ENCODE results near the gene MITF.
A peak's percentile ranks its signal among the peaks of the same experiment; 100 is the strongest.

MITF gene

DNA sequence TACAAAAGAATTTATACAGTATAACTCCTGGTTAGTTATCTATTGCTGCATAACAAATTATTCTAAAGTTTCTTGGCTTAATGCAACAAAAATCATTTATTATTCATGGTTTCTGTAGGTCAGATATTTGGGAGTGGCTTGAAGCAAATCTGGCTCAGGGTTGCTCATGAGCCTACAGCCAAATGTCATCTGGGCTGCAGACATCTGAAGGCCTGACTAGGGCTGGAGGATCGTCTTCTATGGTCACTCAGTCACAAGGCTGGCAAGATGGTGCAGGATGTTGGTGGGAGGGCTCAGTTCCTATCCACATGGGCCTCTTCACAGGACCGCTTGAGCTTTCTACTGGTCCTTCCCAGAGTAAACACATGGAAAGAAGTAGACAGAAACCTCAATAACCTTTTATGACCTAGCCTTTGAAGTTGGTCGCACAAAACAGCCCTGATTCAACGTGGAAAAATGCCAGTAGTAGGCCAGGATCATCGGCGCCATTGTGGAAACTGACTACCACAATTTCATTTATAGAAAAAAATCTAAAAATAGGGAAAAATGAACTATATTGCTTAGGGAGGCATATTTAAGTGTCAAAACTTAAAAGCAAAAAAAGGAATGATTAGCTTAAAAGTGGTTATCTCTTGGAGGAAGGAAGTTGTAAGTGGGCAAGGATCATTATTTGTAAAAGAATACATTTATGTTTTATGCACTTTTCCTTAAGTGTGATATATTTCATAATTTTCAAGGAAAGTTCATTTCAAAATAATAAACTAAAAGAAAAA is 9.9 kb upstream of the MITF start:
- no peak for DNase-seq (ENCODE audit: low read depth)

DNA sequence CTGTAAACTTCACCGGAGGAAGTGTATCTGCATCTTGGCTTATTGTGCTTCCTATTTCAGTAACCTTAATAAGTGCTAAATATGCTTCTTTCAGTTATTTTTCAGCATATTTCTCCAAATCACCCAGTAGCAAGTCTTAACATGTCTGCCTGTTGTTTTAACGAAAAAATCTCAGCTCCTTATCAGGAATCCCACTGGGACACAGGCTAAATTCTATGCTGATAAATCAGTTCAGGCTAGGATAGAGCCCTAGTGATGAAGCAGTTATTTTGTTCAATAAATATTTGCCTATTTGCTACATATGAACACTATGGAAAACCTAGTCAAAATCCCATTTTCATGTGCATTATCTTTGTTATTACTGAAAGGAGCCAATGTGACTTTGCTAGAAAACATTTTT is 8.2 kb upstream of the MITF start:
- no peak for DNase-seq (ENCODE audit: low read depth)

DNA sequence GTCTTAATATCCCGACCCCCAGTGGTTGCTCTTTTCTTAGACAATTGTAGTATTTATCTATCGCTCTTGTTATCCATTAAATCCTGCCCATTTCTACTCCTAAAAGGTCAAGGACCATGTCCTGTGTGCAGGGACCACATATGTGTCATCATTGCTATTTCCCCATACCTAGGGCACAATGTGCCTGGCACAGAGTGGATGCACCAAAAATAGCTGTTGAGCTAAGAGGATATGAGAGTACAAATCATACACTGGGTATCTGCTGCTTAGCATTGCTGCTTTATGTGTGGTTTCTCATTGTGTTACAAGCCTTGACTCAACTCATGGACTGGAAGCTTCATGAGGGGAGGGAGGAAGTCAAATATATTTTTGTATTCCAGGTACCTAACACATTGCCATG is 3.4 kb upstream of the MITF start:
- no peak for DNase-seq (ENCODE audit: low read depth)

DNA sequence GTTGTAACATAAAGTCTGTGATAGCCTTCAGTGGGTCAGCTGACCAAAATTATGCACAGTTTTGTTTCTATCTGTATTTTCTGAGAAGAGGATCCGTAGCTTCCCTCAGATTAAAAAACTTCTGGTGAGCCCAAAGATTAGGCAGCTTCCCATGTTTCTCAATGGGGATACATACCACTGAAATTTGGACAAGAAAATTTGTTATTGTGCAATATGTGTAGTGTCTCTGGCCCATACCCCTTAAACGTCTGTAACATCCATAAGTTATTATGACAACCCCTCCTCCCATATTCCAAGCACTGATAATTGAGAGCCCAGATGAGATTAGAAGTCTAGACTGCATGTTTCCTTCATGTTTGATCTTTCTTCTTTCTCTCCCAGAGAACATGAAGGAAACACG is 1.9 kb upstream of the MITF start:
- DNase-seq (ENCODE audit: low read depth), result peak; percentile 13

DNA sequence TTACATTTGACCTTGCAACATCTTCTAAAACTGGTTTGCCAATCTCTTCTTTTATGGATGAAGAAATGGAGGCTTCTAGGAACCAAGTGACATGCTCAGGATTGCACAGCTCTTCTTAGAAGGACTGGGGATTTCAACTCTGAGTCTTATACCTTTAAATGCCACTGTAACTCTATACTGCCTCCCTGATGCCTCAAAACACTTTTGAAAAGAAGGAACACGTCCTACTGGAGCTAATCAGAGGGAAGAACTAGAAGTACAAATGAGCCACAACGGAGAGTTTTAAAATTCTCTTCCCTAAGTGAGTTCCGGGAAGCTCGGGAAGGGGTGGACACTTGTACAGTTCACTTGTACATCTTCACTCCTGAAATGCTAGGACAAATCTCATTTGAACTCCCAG is 949 bp upstream of the MITF start:
- peak; percentile 32 for DNase-seq (ENCODE audit: low read depth)

DNA sequence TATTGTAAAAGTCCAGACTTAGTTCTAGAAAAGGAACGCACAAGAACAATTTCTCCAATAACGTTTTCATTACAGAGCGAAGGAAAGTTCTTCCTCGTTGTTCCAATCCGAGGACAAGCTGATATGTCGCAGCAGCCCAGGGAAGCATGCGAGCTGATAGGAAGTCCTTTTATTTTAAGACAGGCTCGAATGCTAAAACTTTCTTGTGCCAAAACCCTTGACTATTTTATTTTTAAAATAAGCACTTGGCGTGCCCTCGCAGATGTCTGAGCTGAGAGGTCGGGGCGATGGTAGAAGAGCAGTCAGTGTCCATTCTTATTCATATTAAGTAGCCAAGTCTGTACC is 433 bp upstream of the MITF start:
- no peak for DNase-seq (ENCODE audit: low read depth)

DNA sequence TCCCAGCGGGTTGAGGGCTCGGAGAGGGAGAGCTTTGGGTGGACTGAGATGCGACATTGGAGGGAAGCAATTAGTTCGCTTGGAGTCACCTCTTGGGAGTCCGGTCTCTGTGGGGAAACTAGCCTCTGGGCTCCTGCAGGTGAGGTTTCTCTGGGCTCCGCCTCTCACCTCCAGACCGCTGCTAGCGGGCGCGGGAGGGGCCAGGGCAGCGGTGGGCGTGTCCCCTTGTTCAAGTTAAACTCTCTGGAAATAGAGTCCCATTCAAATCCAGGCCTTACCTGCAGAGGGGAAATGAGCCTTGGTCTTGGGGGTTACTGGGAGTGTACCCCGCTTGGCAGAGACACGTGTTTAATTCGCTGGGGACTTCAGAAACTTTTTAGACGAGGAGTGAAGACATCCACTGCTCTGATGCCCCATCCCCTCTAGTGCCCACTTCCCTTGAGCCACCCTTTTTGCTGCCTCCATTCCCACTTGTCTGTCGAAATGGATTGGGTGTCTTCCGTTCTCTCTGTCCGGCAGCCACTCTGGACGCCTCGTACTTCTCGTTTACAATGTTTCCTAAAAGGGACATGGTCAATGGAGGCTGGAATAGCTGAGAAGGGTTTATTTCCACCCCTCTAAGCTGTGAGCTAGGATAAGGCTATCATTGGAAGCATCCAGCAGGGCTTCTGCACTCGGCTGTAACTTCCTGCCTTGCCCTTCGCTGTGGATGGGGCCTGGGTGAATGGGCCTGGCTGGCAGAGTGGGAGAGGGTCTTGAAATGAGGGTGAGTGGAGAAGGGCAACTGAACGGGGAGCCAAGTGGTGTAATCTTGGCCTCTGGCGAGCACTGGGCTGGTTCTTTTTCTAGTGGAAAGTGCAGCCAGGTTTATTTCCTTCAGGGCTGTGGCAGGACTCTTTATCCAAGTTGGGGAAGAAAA is 1.1 kb downstream of the MITF start:
- DNase-seq (ENCODE audit: low read depth), result no peak

DNA sequence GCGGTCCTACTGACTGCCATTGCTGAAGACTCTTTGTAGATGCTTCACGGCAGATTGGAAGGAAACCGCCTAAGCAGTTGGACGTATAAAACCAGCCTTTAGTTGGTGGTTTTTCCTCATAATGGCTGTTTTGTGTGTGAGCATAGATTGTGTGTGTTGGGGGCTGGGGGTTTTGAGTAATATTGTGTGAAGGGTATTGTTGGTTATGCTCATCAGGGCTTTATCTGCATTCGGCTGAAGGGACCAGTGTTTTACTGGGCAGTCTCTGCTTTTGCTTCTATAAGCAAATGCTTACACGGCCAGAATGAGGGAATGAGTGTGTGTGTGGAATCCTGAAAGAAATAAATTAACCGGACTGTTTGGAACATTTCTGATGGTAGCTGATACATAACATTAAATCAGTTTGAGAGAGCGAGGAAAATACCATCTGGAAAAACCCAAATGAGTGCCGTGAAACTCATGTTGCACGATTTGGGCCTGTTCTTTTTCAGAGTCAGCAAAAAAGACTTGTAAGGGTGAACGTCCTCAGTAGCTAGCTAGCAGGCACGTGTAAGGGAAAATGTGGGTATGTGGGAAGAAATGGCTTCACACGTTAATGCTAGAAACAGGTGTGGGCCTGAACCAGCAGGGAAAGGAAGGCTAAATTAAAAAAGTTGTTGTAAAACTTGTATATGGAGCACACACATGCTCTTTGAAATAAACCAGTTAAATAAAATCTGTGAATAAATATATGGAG is 1.9 kb downstream of the MITF start:
- DNase-seq (ENCODE audit: low read depth), result no peak

DNA sequence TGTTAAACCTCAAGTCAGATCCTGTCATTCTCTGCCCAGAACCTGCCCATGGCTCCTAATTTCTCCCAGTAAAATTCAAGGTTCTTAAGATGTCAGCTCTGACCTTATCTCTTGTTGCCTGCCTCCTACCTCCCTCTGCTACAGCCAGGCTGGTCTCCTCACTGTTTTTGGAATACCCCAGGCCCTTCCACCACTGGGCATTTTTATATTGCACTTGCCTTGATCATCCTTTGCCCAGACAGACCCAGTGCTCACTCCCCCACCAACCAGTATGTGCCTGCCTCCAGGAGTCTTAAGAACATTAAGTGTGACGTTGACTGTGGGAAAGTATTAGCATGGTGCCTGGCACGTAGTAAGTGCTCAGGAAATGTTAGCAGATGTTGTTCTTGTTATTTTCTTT is 3.1 kb downstream of the MITF start:
- peak; percentile 73 for DNase-seq (ENCODE audit: low read depth)

DNA sequence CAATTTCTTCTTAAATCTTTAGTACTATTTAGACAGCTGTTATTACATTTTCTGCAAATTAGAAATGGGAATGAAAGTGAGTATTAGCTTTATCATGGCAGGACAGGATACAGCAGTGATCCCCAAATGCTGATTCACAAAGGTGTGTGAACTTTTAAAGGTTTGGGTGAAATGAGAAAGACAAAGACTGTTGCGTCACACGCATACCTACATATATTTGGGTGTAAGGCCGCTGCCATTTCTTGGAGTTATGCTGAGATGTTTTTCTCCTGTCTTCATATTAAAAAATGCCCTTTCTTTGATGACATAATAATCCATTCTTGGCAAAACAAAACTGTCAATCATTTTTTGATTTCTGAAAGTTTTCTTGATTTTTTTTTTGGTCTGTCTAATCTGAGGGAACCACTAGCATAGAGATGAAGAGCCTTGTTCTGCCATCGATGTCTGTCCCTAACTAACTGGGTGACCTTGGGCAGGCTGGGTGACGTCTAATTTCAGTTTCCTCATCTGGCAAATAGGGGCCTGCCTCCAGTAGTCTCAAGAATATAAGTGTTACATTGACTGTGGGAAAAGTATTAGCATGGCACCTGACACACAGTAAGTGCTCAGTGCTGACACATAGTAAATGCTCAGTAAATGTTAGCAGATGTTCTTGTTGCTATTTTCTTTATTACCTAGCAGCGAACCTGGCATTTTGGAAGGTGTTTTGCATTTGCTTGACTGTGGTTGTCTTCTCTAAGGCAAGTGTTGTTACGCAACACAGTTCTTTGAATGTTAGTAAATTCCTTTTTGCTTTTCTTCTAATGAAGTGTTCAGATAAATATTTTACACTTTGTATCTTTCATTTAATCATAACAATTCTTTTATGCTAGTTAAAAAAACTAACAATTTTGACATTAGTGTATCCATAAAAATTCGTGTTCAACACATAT is 5.0 kb downstream of the MITF start:
- DNase-seq (ENCODE audit: low read depth), result peak; percentile 41

DNA sequence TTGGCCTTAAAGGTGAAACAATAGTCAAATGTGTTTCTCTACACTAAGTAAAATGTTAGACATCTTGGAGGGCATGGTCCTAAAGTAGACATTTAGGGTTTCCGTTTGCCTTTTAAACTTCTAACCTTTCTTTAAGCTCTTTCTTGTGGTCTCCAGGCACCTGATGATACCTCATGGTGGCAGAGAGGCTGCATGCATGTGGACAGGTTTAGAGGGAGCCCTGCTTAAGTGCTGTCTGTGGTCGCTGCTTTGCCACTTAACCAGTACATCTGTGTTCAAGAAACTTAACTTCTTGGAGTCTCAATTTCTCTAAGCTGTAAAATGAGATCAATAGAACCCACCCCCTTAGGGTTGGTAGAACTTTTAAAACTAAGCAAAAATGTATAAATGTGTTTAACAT is 6.2 kb downstream of the MITF start:
- DNase-seq (ENCODE audit: low read depth), result no peak

DNA sequence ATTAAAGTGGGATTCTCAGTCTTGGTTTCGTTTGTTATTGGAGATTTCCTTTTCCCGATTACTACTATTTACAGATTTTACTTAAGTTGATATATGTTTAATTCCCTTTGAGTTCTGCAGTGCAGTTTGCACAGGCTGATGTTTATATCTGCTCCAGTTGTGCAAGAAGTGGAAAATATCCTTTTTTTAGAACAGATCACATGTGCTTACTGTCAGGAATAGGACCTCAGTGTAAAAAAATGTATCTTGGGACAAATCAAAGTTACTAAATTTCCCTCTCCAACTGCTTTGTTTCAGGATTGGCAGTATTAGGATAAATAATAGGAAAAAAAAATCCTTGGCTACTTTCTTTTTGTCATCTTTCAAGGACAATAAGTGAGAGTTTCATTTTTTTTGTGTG is 6.9 kb downstream of the MITF start:
- DNase-seq (ENCODE audit: low read depth), result peak; percentile 43

DNA sequence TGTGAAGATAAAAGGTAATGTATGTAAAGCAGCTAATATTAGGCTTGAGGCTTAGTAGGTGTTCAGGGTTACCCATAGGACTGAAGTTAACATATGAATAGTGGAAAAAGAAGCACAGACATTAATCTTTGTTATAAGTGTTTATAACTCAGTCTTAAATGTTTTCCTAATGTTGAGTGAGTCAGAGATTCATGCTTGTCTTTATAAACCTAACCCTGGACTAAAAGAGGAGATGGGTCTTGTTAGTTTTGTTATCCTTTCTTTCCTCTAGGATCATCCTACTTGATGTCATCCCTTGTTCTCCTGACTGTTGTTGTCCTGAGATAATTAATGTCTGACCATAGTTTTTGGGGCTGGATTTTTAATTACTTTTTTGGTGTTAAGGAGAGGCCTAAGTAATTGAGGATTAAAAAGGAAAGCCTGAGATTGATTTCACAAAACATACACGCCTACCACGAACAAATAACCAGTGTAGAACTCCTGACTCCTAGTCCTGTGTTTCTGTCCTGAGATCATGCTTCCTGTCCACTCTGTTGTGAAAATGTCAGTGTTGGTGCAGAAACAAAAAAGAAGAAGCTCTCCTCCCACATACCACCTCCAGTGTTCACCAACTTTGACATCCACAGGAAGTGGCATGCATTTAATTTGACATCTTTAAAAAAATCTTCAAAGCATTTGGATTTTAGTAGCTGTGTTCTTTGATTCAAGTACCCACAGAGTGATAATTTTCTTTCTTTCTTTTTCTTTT is 8.4 kb downstream of the MITF start:
- peak; percentile 38 for DNase-seq (ENCODE audit: low read depth)

DNA sequence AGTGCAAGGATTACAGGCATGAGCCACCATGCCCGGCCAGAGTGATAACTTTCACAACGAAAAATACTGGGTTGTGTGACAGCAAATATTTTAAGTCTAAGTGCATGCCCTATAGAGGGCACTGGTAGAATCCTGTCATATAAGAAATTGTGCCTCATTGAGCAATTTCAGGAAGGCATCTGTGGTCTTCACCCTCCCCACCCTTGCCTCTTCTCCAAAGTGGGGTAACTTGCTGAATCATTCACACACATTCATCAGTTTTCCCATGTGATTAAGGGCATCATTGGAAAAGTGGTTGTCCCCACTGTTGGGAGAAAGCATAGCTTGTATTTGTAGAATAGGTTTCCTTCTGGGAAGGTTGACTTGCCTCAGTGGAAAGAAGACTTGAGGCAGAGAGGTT is 9.2 kb downstream of the MITF start:
- peak; percentile 26 for DNase-seq (ENCODE audit: low read depth)

DNA sequence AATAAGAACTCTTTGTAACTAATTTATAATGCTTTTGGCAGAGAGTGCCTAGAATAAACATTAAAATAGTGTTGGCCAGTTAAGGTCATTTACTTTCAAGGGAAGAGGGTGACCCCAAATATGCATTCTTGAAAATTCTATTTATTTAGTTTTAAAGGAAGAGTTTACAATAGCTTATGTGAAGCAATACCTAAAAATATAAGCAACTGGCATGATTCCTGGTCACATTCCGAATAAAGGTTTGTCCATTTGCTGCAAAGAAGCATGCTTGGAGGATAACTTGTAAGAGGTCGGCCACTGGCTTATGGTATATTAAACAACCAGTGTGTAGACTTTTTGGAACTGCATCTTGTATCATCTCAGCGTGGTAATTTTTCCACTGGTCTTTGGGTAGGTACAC is 10.2 kb downstream of the MITF start:
- DNase-seq (ENCODE audit: low read depth), result no peak

DNA sequence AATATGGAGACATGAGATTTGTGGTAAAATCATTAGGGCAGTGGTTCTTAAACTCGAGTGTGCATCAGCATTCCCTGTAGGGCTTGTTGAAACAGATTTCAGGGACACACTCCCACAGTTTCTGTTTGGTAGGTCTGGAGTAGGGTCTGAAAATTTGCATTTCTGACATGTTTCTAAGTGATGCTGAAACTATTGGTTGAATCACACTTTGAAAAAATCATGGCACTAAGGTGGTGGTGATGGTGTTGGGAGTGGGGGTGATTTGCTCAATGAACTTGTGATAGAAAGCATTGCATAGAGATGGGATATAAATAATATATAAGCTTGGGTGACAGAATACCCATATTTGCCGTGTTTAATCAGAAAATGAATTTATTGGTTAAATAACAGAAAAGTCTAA is 11.3 kb downstream of the MITF start:
- no peak for DNase-seq (ENCODE audit: low read depth)

DNA sequence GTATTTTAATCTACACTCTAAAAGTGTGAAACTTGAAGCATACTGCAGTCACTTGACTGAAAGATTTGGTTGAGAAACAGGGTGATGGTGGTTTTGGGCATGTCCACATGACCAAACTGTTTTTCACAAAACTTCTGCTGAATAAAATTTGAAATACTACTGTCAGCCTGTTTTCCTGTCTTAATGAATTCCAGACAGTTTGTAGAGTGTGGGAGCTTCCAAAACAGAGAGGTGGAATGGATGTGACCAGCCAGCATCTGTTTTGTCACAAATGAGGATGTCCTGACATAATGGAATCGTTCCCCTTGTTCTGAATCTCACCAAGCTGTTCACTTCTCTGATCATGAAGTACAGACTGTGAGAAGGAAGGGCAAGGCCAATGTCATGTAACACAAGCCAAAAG is 11.8 kb downstream of the MITF start:
- DNase-seq (ENCODE audit: low read depth), result no peak

DNA sequence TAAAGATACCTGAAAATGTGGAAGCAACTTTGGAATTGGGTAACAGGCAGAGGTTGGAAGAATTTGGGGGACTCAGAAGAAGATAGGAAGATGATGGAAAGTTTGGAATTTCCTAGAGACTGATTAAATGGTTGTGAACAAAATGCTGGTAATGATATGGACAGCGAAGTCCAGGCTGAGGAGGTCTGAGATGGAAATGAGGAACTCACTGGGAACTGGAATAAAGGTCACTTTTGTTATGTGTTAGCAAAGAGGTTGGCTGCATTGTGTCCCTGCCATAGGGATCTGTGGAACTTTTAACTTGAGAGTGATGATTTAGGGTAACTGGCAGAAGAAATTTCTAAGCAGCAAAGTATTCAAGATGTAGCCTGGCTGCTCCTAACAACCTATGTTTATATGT is 13.0 kb downstream of the MITF start:
- no peak for DNase-seq (ENCODE audit: low read depth)

DNA sequence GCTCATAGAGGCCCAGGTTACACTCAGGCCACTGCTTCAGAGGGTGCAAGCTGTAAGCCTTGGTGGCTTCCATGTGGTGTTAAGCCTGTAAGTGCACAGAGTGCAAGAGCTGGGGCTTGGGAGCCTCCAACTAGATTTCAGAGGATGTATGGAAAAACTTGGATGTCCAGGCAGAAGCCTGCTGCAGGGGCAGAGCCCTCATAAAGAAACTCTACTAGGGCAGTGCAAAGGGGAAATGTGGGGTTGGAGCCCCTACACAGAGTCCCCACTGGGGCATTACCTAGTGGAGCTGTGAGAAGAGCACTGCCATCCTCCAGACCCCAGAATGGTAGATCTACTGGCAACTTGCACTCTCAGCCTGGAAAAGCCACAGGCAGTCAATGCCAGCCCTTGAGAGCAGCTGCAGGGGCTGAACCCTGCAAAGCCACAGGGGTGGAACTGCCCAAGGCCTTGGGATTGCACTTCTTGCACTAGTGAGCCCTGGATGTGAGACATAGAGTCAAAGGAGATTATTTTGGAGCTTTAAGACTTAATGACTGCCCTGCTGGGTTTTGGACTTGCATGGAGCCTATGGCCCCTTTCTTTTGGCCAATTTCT is 14.0 kb downstream of the MITF start:
- DNase-seq (ENCODE audit: low read depth), result no peak

DNA sequence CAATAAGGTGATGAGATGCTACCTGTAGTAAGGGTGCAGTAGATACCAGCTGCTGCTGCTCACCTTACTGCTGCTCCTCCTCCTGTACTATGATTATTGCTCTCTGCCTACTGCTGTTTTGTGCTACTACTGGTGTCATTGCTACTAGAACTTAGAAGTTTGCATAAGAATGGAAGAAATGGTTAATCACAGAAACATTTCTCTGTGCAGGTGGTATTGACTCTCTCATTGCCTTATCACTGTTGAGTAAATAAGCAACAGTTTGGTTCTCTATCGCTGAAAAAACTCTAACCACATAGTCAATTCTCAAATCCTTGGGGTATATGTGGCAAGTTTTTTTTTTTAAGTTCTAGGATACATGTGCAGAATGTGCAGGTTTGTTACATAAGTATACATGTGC is 16.5 kb downstream of the MITF start:
- no peak for DNase-seq (ENCODE audit: low read depth)

All from amniotic epithelial cell (primary cell).